K562 (cell line): ENCODE results near the gene WDR81. TPM values are rescaled to one million over a fixed set of nuclear protein-coding genes. Genes with fewer than 3 reads are reported as not detected.
A peak's percentile ranks its signal among the peaks of the same experiment; 100 is the strongest.

Experiments
- CHAMP1 ChIP-seq: fragments of 450-650 bp; IDR thresholded peaks from 2 replicates; pipeline ENCODE4 v1.6.1; 2016; ENCODE audit warnings: mild to moderate bottlenecking
- ETV1 ChIP-seq: fragments of 450-650 bp; conservative IDR thresholded peaks from 2 replicates; pipeline ENCODE4 v1.6.1; 2016; ENCODE audit warnings: missing genetic modification characterization, control low read depth, low read depth, missing compliant biosample characterization
- FOXM1 ChIP-seq, 2 experiments: fragments of 450-650 bp in 1 of 2; sonication (generic) in 1 of 2; formaldehyde crosslinking in 1 of 2; IDR thresholded peaks; 2 replicates each; pipeline versions ENCODE4 v1.6.1 to v1.9.0; 2017 to 2022; ENCODE audit warnings: low read depth in 2 of 2, mild to moderate bottlenecking in 2 of 2, missing genetic modification reagents in 1 of 2, moderate library complexity in 1 of 2
- SMARCE1 ChIP-seq: fragments of 450-650 bp; IDR thresholded peaks from 2 replicates; pipeline ENCODE4 v1.7.1; 2016; ENCODE audit warnings: mild to moderate bottlenecking
- ZNF398 ChIP-seq: fragments of 250-450 bp; sonication (Bioruptor Pico); IDR thresholded peaks from 2 replicates; pipeline ENCODE4 v1.8.0; 2021; ENCODE audit warnings: moderate library complexity, mild to moderate bottlenecking, inconsistent platforms
- ZNF445 ChIP-seq: fragments of 250-450 bp; sonication (Bioruptor Pico); IDR thresholded peaks from 2 replicates; pipeline ENCODE4 v1.4.0; 2020; ENCODE audit warnings: low read depth, mild to moderate bottlenecking, moderate library complexity
- microRNA counts: library from miRNA; unstranded; fragments of <30 nt; microRNA quantifications from one replicate; lab custom pipeline; 2016
- polyA plus RNA-seq, 8 experiments: library from polyadenylated mRNA; depleted of rRNA in 4 of 8; stranded (reverse) in 5 of 8; unstranded in 3 of 8; fragments of >200 nt; fragmentation: Nextera tagmentation in 2 of 8; fragmentation: Illumina TruSeq in 1 of 8; extraction: Ambion mirVana in 2 of 8; extraction: Trizol in 1 of 8; gene quantifications; 2 replicates each; pipeline versions ENCODE4 v1.2.1 to v1.2.3, GENCODE V29; 2011 to 2014; ENCODE audit warnings: inconsistent platforms in 1 of 8, missing spikeins in 1 of 8
- total RNA-seq, 7 experiments: library from RNA; depleted of rRNA in 6 of 7; stranded (reverse); fragments of >200 nt in 6 of 7; fragmentation: Illumina TruSeq in 2 of 7; extraction: Trizol in 2 of 7; gene quantifications; 2 replicates each; pipeline versions ENCODE4 v1.2.1 to v1.2.3, GENCODE V29; 2011 to 2021; ENCODE audit warnings: low replicate concordance in 1 of 7

Gene WDR81
- total and polyA plus RNA-seq, 9 of the 15 experiments (the other 6 are each of a cell fraction or from before 2014, with no cell fraction given): 0.01 to 17.1 (median 3.3) TPM

- TF ChIP-seq ZNF398 (no peak), CHAMP1 (no peak), ZNF445 (CRISPR knock-in tag) (no peak), ETV1 (tag) (no peak), FOXM1 (IDR thresholded peaks at IDR 0.05; ENCODE audit: low read depth) (no peak), FOXM1 (CRISPR knock-in tag; IDR thresholded peaks at IDR 0.05; ENCODE audit: low read depth) (no peak), SMARCE1 (no peak)
These were observed 62.9 kb downstream of the WDR81 start (continued) for GRCh38 chr17:1787301-1787902.

MicroRNA genes within 50 kb of the gene (microRNA counts, 767-probe panel; counts per million panel counts)
- microRNA hsa-miR-22-3p (lab: Ali Mortazavi, UCI): 5,041 counts per million, percentile 90 among the panel's probes with 10 or more counts

Other genes starting within 250 kb of the WDR81 start
Only the 7 nearest of the 12 such genes appear.
- gene SLC43A2, start 95.9 kb upstream of the WDR81 start, total RNA-seq (2014; rRNA removed): 6.2 and 6.6 TPM in 2 replicates
- gene SLC43A2, start 95.9 kb upstream of the WDR81 start, total RNA-seq (2014; rRNA removed; fragmentation: Illumina TruSeq; extraction: Trizol): 2.9 and 3.4 TPM in 2 replicates
- gene SLC43A2, start 95.9 kb upstream of the WDR81 start, total RNA-seq (2015; rRNA removed; fragmentation: Illumina TruSeq; extraction: Trizol): 2.5 TPM in 2 replicates
- 9.4 and 10.2 TPM in 2 replicates for gene SLC43A2, start 95.9 kb upstream of the WDR81 start, total RNA-seq (2021)
- gene SLC43A2, start 95.9 kb upstream of the WDR81 start, polyA plus RNA-seq (2011; rRNA removed): 4.2 and 9.0 TPM in 2 replicates
- 3.6 and 6.5 TPM in 2 replicates for gene SLC43A2, start 95.9 kb upstream of the WDR81 start, polyA plus RNA-seq (2014; fragmentation: Illumina TruSeq; extraction: Trizol)
- gene SLC43A2, start 95.9 kb upstream of the WDR81 start, polyA plus RNA-seq (2014; fragmentation: Nextera tagmentation; extraction: Ambion mirVana): under 1 TPM; 0.03 to 0.04 TPM
- 5.8 and 6.4 TPM in 2 replicates for gene SLC43A2, start 95.9 kb upstream of the WDR81 start, polyA plus RNA-seq (2014; rRNA removed)
- 0.57 and 0.95 TPM in 2 replicates for gene SCARF1, start 79.0 kb upstream of the WDR81 start, total RNA-seq (2014; rRNA removed)
- gene SCARF1, start 79.0 kb upstream of the WDR81 start, total RNA-seq (2014; rRNA removed; fragmentation: Illumina TruSeq; extraction: Trizol): 0.19 and 0.36 TPM in 2 replicates
- 0.75 and 0.94 TPM in 2 replicates for gene SCARF1, start 79.0 kb upstream of the WDR81 start, total RNA-seq (2015; rRNA removed; fragmentation: Illumina TruSeq; extraction: Trizol)
- gene SCARF1, start 79.0 kb upstream of the WDR81 start, total RNA-seq (2021): 1.0 and 1.5 TPM in 2 replicates
- 0.63 and 1.0 TPM in 2 replicates for gene SCARF1, start 79.0 kb upstream of the WDR81 start, polyA plus RNA-seq (2011; rRNA removed)
- 0.16 and 0.44 TPM in 2 replicates for gene SCARF1, start 79.0 kb upstream of the WDR81 start, polyA plus RNA-seq (2014; fragmentation: Illumina TruSeq; extraction: Trizol)
- gene SCARF1, start 79.0 kb upstream of the WDR81 start, polyA plus RNA-seq (2014; fragmentation: Nextera tagmentation; extraction: Ambion mirVana): under 1 TPM; 0.04 to 0.08 TPM
- 0.80 and 2.1 TPM in 2 replicates for gene SCARF1, start 79.0 kb upstream of the WDR81 start, polyA plus RNA-seq (2014; rRNA removed)
- gene RILP, start 74.8 kb upstream of the WDR81 start, total RNA-seq (2014; rRNA removed): 54.9 and 66.3 TPM in 2 replicates
- 14.1 and 15.3 TPM in 2 replicates for gene RILP, start 74.8 kb upstream of the WDR81 start, total RNA-seq (2014; rRNA removed; fragmentation: Illumina TruSeq; extraction: Trizol)
- 27.8 and 27.9 TPM in 2 replicates for gene RILP, start 74.8 kb upstream of the WDR81 start, total RNA-seq (2015; rRNA removed; fragmentation: Illumina TruSeq; extraction: Trizol)
- 41.3 and 45.4 TPM in 2 replicates for gene RILP, start 74.8 kb upstream of the WDR81 start, total RNA-seq (2021)
- 22.8 and 23.0 TPM in 2 replicates for gene RILP, start 74.8 kb upstream of the WDR81 start, polyA plus RNA-seq (2011; rRNA removed)
- gene RILP, start 74.8 kb upstream of the WDR81 start, polyA plus RNA-seq (2014; fragmentation: Illumina TruSeq; extraction: Trizol): 29.9 and 40.4 TPM in 2 replicates
- 1 to 10 TPM in 1 of 2 experiments, under 1 TPM in 1; 0.75 to 2.2 TPM for gene RILP, start 74.8 kb upstream of the WDR81 start, polyA plus RNA-seq (2014; fragmentation: Nextera tagmentation; extraction: Ambion mirVana)
- 43.4 and 46.6 TPM in 2 replicates for gene RILP, start 74.8 kb upstream of the WDR81 start, polyA plus RNA-seq (2014; rRNA removed)
- 85.9 and 111 TPM in 2 replicates for gene PRPF8, start 39.8 kb upstream of the WDR81 start, total RNA-seq (2014; rRNA removed)
- 64.3 and 72.1 TPM in 2 replicates for gene PRPF8, start 39.8 kb upstream of the WDR81 start, total RNA-seq (2014; rRNA removed; fragmentation: Illumina TruSeq; extraction: Trizol)
- gene PRPF8, start 39.8 kb upstream of the WDR81 start, total RNA-seq (2015; rRNA removed; fragmentation: Illumina TruSeq; extraction: Trizol): 64.6 and 74.2 TPM in 2 replicates
- gene PRPF8, start 39.8 kb upstream of the WDR81 start, total RNA-seq (2021): 278 and 294 TPM in 2 replicates
- 64.3 and 160 TPM in 2 replicates for gene PRPF8, start 39.8 kb upstream of the WDR81 start, polyA plus RNA-seq (2011; rRNA removed)
- 208 and 224 TPM in 2 replicates for gene PRPF8, start 39.8 kb upstream of the WDR81 start, polyA plus RNA-seq (2014; fragmentation: Illumina TruSeq; extraction: Trizol)
- 100 to 1,000 TPM; 128 to 174 TPM for gene PRPF8, start 39.8 kb upstream of the WDR81 start, polyA plus RNA-seq (2014; fragmentation: Nextera tagmentation; extraction: Ambion mirVana)
- 77.2 and 85.9 TPM in 2 replicates for gene PRPF8, start 39.8 kb upstream of the WDR81 start, polyA plus RNA-seq (2014; rRNA removed)
- gene TLCD2, start 14.3 kb upstream of the WDR81 start, total RNA-seq (2014; rRNA removed): 0.45 and 0.54 TPM in 2 replicates
- 0.64 and 0.65 TPM in 2 replicates for gene TLCD2, start 14.3 kb upstream of the WDR81 start, total RNA-seq (2014; rRNA removed; fragmentation: Illumina TruSeq; extraction: Trizol)
- gene TLCD2, start 14.3 kb upstream of the WDR81 start, total RNA-seq (2015; rRNA removed; fragmentation: Illumina TruSeq; extraction: Trizol): 0.76 and 0.98 TPM in 2 replicates
- 0.78 and 0.89 TPM in 2 replicates for gene TLCD2, start 14.3 kb upstream of the WDR81 start, total RNA-seq (2021)
- 0.46 and 0.50 TPM in 2 replicates for gene TLCD2, start 14.3 kb upstream of the WDR81 start, polyA plus RNA-seq (2011; rRNA removed)
- gene TLCD2, start 14.3 kb upstream of the WDR81 start, polyA plus RNA-seq (2014; fragmentation: Illumina TruSeq; extraction: Trizol): 0.58 and 0.64 TPM in 2 replicates
- gene TLCD2, start 14.3 kb upstream of the WDR81 start, polyA plus RNA-seq (2014; fragmentation: Nextera tagmentation; extraction: Ambion mirVana): under 1 TPM; 0.10 to 0.13 TPM
- 0.73 and 1.0 TPM in 2 replicates for gene TLCD2, start 14.3 kb upstream of the WDR81 start, polyA plus RNA-seq (2014; rRNA removed)
- gene SERPINF2, start 18.2 kb downstream of the WDR81 start, total RNA-seq (2014; rRNA removed): not detected in 2 replicates
- not detected in 2 replicates for gene SERPINF2, start 18.2 kb downstream of the WDR81 start, total RNA-seq (2014; rRNA removed; fragmentation: Illumina TruSeq; extraction: Trizol)
- not detected in 2 replicates for gene SERPINF2, start 18.2 kb downstream of the WDR81 start, total RNA-seq (2015; rRNA removed; fragmentation: Illumina TruSeq; extraction: Trizol)
- 0.22 TPM in 2 replicates for gene SERPINF2, start 18.2 kb downstream of the WDR81 start, total RNA-seq (2021)
- 0.04 TPM in 1 of 2 replicates, not detected in the other for gene SERPINF2, start 18.2 kb downstream of the WDR81 start, polyA plus RNA-seq (2011; rRNA removed)
- not detected in 2 replicates for gene SERPINF2, start 18.2 kb downstream of the WDR81 start, polyA plus RNA-seq (2014; fragmentation: Illumina TruSeq; extraction: Trizol)
- not detected for gene SERPINF2, start 18.2 kb downstream of the WDR81 start, polyA plus RNA-seq (2014; fragmentation: Nextera tagmentation; extraction: Ambion mirVana)
- not detected in 2 replicates for gene SERPINF2, start 18.2 kb downstream of the WDR81 start, polyA plus RNA-seq (2014; rRNA removed)
- 37.7 and 54.7 TPM in 2 replicates for gene SERPINF1, start 37.4 kb downstream of the WDR81 start, total RNA-seq (2014; rRNA removed)
- gene SERPINF1, start 37.4 kb downstream of the WDR81 start, total RNA-seq (2014; rRNA removed; fragmentation: Illumina TruSeq; extraction: Trizol): 21.5 and 27.5 TPM in 2 replicates
- 37.0 and 40.4 TPM in 2 replicates for gene SERPINF1, start 37.4 kb downstream of the WDR81 start, total RNA-seq (2015; rRNA removed; fragmentation: Illumina TruSeq; extraction: Trizol)
- gene SERPINF1, start 37.4 kb downstream of the WDR81 start, total RNA-seq (2021): 34.5 and 44.2 TPM in 2 replicates
- gene SERPINF1, start 37.4 kb downstream of the WDR81 start, polyA plus RNA-seq (2011; rRNA removed): 66.9 and 85.2 TPM in 2 replicates
- gene SERPINF1, start 37.4 kb downstream of the WDR81 start, polyA plus RNA-seq (2014; fragmentation: Illumina TruSeq; extraction: Trizol): 44.8 and 53.4 TPM in 2 replicates
- gene SERPINF1, start 37.4 kb downstream of the WDR81 start, polyA plus RNA-seq (2014; fragmentation: Nextera tagmentation; extraction: Ambion mirVana): 1 to 10 TPM; 2.6 to 6.3 TPM
- 42.4 and 78.9 TPM in 2 replicates for gene SERPINF1, start 37.4 kb downstream of the WDR81 start, polyA plus RNA-seq (2014; rRNA removed)